ENCODE data around the gene KLK3.
"Not testable (repeated sequence)": the region's sequence is repeated elsewhere in the genome, so short reads cannot be mapped to it uniquely, and the experiment has no call there.

DNA sequence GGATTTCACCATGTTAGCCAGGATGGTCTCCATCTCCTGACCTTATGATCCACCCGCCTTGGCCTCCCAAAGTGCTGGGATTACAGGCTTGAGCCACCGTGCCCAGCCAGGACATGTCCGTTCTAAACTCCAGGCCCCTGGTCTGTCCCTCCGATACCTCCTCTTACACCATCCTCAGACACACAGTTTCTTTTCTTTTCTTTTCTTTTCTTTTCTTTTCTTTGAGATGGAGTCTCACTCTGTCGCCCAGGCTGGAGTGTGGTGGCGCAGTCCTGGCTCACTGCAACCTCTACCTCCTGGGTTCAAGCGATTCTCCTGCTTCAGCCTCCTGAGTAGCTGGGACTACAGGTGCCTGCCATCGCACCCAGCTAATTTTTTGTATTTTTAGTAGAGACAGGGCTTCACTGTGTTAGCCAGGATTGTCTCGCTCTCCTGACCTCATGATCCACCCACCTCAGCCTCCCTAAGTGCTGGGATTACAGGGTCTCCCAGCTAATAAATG, 41.4 kb downstream of the KLK3 start:
- TF ChIP-seq, protein P1, sequence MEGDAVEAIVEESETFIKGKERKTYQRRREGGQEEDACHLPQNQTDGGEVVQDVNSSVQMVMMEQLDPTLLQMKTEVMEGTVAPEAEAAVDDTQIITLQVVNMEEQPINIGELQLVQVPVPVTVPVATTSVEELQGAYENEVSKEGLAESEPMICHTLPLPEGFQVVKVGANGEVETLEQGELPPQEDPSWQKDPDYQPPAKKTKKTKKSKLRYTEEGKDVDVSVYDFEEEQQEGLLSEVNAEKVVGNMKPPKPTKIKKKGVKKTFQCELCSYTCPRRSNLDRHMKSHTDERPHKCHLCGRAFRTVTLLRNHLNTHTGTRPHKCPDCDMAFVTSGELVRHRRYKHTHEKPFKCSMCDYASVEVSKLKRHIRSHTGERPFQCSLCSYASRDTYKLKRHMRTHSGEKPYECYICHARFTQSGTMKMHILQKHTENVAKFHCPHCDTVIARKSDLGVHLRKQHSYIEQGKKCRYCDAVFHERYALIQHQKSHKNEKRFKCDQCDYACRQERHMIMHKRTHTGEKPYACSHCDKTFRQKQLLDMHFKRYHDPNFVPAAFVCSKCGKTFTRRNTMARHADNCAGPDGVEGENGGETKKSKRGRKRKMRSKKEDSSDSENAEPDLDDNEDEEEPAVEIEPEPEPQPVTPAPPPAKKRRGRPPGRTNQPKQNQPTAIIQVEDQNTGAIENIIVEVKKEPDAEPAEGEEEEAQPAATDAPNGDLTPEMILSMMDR (IDR thresholded peaks at IDR 0.05) = not testable (repeated sequence)
- not testable (repeated sequence) for TF ChIP-seq POLR2A, POLR2AphosphoS5, EP300 (IDR thresholded peaks at IDR 0.05)
